CD4-positive, alpha-beta T cell treated with Interleukin-17A for 1 hour (primary cell): ENCODE data around the gene SLTM.
"Not testable (repeated sequence)": the region's sequence is repeated elsewhere in the genome, so short reads cannot be mapped to it uniquely, and the experiment has no call there.

ENCODE experiments used
- DNase-seq: peaks from one replicate; pipeline ENCODE4 v3.0.0-alpha.2; 2020

The SLTM gene

GRCh38 chr15:58933281-58934113 is at the start of gene SLTM:
TSS of gene SLTM (minus strand) at chr15:58933679. CDS start at chr15:58933565, 114 bp downstream.
- DNase-seq = peak; percentile 94

- no peak for DNase-seq
Measured at GRCh38 chr15:58983261-58983660, 49.8 kb upstream of the SLTM start.

GRCh38 chr15:58981808-58982475 is 48.5 kb upstream of the SLTM start:
- peak; percentile 53 for DNase-seq

- peak; percentile 62 for DNase-seq
Measured at GRCh38 chr15:58980351-58980939, 47.0 kb upstream of the SLTM start.

- DNase-seq = no peak
Measured at GRCh38 chr15:58977887-58978286, 44.4 kb upstream of the SLTM start.

- DNase-seq = no peak
Measured at GRCh38 chr15:58967479-58967878, 34.0 kb upstream of the SLTM start.

GRCh38 chr15:58966698-58967097 is 33.2 kb upstream of the SLTM start:
- no peak for DNase-seq

GRCh38 chr15:58962662-58963565 is 29.4 kb upstream of the SLTM start:
- DNase-seq = no peak

GRCh38 chr15:58962136-58962535 is 28.7 kb upstream of the SLTM start:
- no peak for DNase-seq

- no peak for DNase-seq
Measured at GRCh38 chr15:58958811-58959210, 25.3 kb upstream of the SLTM start.

GRCh38 chr15:58957101-58957973 is 23.9 kb upstream of the SLTM start:
- peak; percentile 80 for DNase-seq

GRCh38 chr15:58952751-58953150 is 19.3 kb upstream of the SLTM start:
- DNase-seq = no peak

- no peak for DNase-seq
Measured at GRCh38 chr15:58951388-58952007, 18.0 kb upstream of the SLTM start.

GRCh38 chr15:58947179-58947578 is 13.7 kb upstream of the SLTM start:
- no peak for DNase-seq

- not testable (repeated sequence) for DNase-seq
Measured at GRCh38 chr15:58934974-58935373, 1.5 kb upstream of the SLTM start.

- DNase-seq = no peak
Measured at GRCh38 chr15:58934521-58934920, 1.0 kb upstream of the SLTM start.

GRCh38 chr15:58934114-58934447 is 602 bp upstream of the SLTM start:
- DNase-seq = no peak

GRCh38 chr15:58932710-58933280 is 684 bp downstream of the SLTM start:
- no peak for DNase-seq

- peak; percentile 22 for DNase-seq
Measured at GRCh38 chr15:58931987-58932588, 1.4 kb downstream of the SLTM start.

- no peak for DNase-seq
Measured at GRCh38 chr15:58929891-58930416, 3.5 kb downstream of the SLTM start.
